ENCODE results near the gene ZPR1. TPM values are rescaled to one million over a fixed set of nuclear protein-coding genes. Genes with fewer than 3 reads are reported as not detected.
A peak's percentile ranks its signal among the peaks of the same experiment; 100 is the strongest.
"Not testable (repeated sequence)": the region's sequence is repeated elsewhere in the genome, so short reads cannot be mapped to it uniquely, and the experiment has no call there.

ZPR1 gene
- total RNA-seq = 28.8 TPM

- peak; percentile 92 for DNase-seq
Measured at GRCh38 chr11:116787786-116788486, at the start of gene ZPR1. ZPR1 (minus strand) TSS chr11:116788023; CDS start chr11:116787990, 33 bp downstream.

DNA sequence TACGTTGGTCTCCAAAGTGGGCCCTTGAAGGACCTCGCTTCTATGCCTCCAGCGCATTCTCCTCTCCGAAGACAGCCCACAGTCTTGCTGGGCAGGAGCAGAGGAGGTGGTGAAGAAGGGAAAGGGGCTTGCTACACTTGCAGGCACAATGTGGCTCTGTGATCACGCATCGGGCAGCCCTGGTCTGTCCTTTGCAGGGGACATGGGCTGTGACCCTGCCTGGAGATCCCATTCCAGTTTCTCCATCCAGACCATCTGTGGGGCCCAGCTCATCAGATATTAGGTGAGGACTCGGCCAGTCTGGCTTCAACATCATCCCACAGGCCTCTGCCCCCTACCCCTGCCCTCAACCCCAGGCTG is 48.8 kb upstream of the ZPR1 start:
- DNase-seq = no peak

- peak; percentile 92 for DNase-seq
Measured at GRCh38 chr11:116835791-116836631, 48.2 kb upstream of the ZPR1 start.

GRCh38 chr11:116835042-116835772 is 47.4 kb upstream of the ZPR1 start:
- DNase-seq = no peak

DNA sequence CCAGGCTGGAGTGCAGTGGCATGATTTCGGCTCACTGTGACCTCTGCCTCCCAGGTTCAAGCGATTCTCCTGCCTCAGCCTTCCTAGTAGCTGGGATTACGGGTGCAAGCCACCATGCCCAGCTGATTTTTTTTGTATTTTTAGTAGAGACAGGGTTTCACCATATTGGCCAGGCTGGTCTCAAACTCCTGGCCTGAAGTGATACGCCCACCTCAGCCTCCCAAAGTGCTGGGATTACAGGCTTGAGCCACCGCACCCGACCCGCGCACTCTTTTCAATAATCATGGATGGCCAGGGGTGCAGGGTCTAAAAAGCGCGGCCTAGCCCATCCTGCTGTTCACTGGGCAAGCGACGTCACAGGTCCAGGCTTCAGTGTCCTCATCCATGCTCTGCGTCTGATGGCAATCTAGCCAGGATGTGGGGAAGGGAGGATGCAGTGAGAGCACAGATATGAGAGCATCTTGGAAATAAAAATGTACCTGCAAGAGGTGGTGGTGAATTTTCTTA is 46.8 kb upstream of the ZPR1 start:
- not testable (repeated sequence) for DNase-seq

- DNase-seq = no peak
Measured at GRCh38 chr11:116833816-116834534, 46.2 kb upstream of the ZPR1 start.

GRCh38 chr11:116833491-116833815 is 45.6 kb upstream of the ZPR1 start:
- no peak for DNase-seq

DNA sequence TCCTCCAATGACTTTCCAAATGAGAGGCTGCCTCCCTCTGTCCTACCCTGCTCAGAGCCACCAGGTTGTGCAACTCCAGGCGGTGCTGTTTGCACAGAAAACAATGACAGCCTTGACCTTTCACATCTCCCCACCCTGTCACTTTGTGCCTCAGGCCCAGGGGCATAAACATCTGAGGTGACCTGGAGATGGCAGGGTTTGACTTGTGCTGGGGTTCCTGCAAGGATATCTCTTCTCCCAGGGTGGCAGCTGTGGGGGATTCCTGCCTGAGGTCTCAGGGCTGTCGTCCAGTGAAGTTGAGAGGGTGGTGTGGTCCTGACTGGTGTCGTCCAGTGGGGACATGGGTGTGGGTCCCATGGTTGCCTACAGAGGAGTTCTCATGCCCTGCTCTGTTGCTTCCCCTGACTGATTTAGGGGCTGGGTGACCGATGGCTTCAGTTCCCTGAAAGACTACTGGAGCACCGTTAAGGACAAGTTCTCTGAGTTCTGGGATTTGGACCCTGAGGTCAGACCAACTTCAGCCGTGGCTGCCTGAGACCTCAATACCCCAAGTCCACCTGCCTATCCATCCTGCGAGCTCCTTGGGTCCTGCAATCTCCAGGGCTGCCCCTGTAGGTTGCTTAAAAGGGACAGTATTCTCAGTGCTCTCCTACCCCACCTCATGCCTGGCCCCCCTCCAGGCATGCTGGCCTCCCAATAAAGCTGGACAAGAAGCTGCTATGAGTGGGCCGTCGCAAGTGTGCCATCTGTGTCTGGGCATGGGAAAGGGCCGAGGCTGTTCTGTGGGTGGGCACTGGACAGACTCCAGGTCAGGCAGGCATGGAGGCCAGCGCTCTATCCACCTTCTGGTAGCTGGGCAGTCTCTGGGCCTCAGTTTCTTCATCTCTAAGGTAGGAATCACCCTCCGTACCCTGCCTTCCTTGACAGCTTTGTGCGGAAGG is 44.8 kb upstream of the ZPR1 start:
- DNase-seq = no peak

- no peak for DNase-seq
Measured at GRCh38 chr11:116831790-116832349, 44.0 kb upstream of the ZPR1 start.

DNA sequence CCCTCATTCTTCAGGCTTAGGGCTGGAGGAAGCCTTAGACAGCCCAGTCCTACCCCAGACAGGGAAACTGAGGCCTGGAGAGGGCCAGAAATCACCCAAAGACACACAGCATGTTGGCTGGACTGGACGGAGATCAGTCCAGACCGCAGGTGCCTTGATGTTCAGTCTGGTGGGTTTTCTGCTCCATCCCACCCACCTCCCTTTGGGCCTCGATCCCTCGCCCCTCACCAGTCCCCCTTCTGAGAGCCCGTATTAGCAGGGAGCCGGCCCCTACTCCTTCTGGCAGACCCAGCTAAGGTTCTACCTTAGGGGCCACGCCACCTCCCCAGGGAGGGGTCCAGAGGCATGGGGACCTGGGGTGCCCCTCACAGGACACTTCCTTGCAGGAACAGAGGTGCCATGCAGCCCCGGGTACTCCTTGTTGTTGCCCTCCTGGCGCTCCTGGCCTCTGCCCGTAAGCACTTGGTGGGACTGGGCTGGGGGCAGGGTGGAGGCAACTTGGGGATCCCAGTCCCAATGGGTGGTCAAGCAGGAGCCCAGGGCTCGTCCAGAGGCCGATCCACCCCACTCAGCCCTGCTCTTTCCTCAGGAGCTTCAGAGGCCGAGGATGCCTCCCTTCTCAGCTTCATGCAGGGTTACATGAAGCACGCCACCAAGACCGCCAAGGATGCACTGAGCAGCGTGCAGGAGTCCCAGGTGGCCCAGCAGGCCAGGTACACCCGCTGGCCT is 42.5 kb upstream of the ZPR1 start:
- DNase-seq = no peak

GRCh38 chr11:116829525-116830183 is 41.8 kb upstream of the ZPR1 start, which contains the start of gene APOC3:
APOC3 (plus strand) TSS chr11:116829907; CDS start chr11:116830583, 676 bp downstream.
- DNase-seq = no peak

DNA sequence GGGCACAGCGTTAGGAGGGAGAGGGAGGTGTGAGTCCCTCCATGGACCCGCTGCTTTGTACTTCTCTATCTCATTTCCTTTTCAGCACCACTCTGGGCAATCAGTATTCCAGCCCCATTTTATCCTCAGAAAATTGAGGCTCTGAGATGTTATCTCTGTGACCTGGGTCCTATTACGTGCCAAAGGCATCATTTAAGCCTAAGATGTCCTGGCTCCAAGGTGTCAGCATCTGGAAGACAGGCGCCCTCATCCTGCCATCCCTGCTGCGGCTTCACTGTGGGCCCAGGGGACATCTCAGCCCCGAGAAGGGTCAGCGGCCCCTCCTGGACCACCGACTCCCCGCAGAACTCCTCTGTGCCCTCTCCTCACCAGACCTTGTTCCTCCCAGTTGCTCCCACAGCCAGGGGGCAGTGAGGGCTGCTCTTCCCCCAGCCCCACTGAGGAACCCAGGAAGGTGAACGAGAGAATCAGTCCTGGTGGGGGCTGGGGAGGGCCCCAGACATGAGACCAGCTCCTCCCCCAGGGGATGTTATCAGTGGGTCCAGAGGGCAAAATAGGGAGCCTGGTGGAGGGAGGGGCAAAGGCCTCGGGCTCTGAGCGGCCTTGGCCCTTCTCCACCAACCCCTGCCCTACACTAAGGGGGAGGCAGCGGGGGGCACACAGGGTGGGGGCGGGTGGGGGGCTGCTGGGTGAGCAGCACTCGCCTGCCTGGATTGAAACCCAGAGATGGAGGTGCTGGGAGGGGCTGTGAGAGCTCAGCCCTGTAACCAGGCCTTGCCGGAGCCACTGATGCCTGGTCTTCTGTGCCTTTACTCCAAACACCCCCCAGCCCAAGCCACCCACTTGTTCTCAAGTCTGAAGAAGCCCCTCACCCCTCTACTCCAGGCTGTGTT is 41.1 kb upstream of the ZPR1 start:
- no peak for DNase-seq

DNA sequence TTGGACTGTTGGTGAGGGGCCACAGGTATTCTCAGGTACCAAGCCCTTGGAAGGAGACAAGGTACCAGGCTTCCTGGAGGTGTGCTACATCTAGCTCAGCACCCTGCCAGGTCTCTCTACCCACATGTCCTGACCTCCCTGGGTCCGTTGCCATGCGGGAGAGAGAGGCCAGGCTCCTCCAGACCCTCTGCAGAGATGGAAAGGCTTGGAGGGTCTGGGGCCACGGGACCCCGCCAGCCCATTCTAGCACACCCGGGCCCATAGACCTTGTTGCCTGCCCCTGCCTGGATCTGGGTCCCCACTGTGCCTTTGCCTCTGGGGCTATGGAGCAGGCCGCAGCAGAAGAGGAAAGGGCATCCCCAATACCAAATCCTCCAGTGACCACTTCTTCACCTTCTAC is 39.6 kb upstream of the ZPR1 start:
- no peak for DNase-seq

DNA sequence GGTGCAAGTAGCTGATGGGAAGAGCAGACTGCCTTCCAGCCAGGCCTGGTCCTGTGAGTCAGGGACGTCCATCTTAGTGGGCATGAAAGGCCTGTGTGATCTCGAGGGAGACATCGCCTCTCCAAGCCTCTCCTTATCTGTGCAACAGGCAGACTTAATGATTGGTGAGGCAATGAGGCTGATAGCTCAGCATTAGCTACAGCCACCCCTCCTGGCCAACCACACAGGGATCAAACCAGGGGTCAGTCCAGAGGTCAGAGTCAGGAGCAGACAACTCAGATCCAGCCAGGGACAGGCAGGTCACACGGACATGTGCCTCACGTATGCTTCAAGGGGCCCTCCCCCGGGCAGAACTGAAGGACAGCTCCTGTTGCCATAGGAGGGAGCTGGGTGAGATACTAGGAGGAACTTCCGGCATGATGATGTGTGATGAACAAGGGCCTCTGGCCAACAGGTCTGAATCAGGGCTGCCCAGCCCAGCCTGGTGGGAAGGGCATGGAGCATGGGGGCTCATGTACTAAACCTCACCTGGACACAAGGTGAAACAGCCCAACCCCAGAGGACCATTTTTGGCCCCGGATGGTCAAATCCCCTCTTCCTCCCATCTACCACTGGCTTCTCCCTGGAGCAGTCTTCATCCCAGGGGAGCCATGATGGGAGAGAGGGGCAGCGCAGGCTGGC is 39.1 kb upstream of the ZPR1 start:
- no peak for DNase-seq

- DNase-seq = no peak
Measured at GRCh38 chr11:116825854-116826750, 38.3 kb upstream of the ZPR1 start.

- DNase-seq = no peak
Measured at GRCh38 chr11:116825434-116825833, 37.6 kb upstream of the ZPR1 start.

Data from tongue (tissue), 2 donors.